GM12878 (cell line): ENCODE measurements around the gene CCDC110. TPM values are rescaled to one million over a fixed set of nuclear protein-coding genes. Genes with fewer than 3 reads are reported as not detected.
A peak's percentile ranks its signal among the peaks of the same experiment; 100 is the strongest.

Source experiments
- ATF3 ChIP-seq: IDR thresholded peaks from 2 replicates; pipeline ENCODE4 v1.6.1; 2011; ENCODE audit warnings: low read depth, mild to moderate bottlenecking, low read length, moderate library complexity, borderline replicate concordance; ENCODE audit errors: extremely low read depth
- BCLAF1 ChIP-seq: fragments of 450-650 bp; IDR thresholded peaks from 2 replicates; pipeline ENCODE4 v1.6.1; 2017; ENCODE audit warnings: antibody characterized with exemption, mild to moderate bottlenecking, moderate library complexity
- CEBPB ChIP-seq, 2 experiments: fragments of 150-350 bp in 1 of 2; IDR thresholded peaks; 2 replicates each; pipeline ENCODE4 v1.6.1; 2012 to 2014; ENCODE audit warnings: low read depth in 2 of 2, low read length in 2 of 2, borderline replicate concordance in 1 of 2, inconsistent platforms in 1 of 2
- E4F1 ChIP-seq: fragments of 450-650 bp; IDR thresholded peaks from 2 replicates; pipeline ENCODE4 v1.6.1; 2018; ENCODE audit warnings: borderline replicate concordance, mild to moderate bottlenecking; ENCODE audit not compliant: partially characterized antibody
- HCFC1 ChIP-seq: fragments of 150-350 bp; IDR thresholded peaks from 2 replicates; pipeline ENCODE4 v1.6.1; 2014; ENCODE audit warnings: low read length
- HDAC6 ChIP-seq: fragments of 200-600 bp; sonication (generic); IDR thresholded peaks from one replicate; pipeline ENCODE4 v1.8.0; 2017; ENCODE audit warnings: antibody characterized with exemption; ENCODE audit not compliant: unreplicated experiment
- IRF4 ChIP-seq: IDR thresholded peaks from 2 replicates; pipeline ENCODE4 v1.6.1; 2011; ENCODE audit warnings: low read depth, low read length
- JUNB ChIP-seq: IDR thresholded peaks from 2 replicates; pipeline ENCODE4 v1.6.1; 2016; ENCODE audit warnings: antibody characterized with exemption, mild to moderate bottlenecking
- RAD21 ChIP-seq: IDR thresholded peaks from 2 replicates; pipeline ENCODE4 v1.6.1; 2011; ENCODE audit warnings: mild to moderate bottlenecking, low read depth, low read length, moderate library complexity; ENCODE audit not compliant: insufficient read depth
- RBBP5 ChIP-seq: fragments of 200-600 bp; sonication (generic); conservative IDR thresholded peaks from 2 replicates; pipeline ENCODE4 v1.6.1; 2016
- SREBF2 ChIP-seq: IDR thresholded peaks from 2 replicates; pipeline ENCODE4 v1.6.1; 2012; ENCODE audit warnings: mild to moderate bottlenecking, low read length
- SRF ChIP-seq, 2 experiments: IDR thresholded peaks; 2 replicates each; pipeline ENCODE4 v1.6.1; 2011; ENCODE audit warnings: low read depth in 2 of 2, low read length in 2 of 2, mild to moderate bottlenecking in 1 of 2, moderate library complexity in 1 of 2
- TCF3 ChIP-seq: IDR thresholded peaks from 2 replicates; pipeline ENCODE4 v1.6.1; 2012; ENCODE audit warnings: low read depth, mild to moderate bottlenecking, low read length, borderline replicate concordance; ENCODE audit not compliant: insufficient read depth
- WRNIP1 ChIP-seq: IDR thresholded peaks from 2 replicates; pipeline ENCODE4 v1.6.1; 2011; ENCODE audit warnings: low read depth, low read length, improper control_type of control experiment, borderline replicate concordance
- YY1 ChIP-seq: IDR thresholded peaks from 2 replicates; pipeline ENCODE4 v1.6.1; 2011; ENCODE audit warnings: low read depth, mild to moderate bottlenecking, low read length
- polyA plus RNA-seq, 11 experiments: library from polyadenylated mRNA; depleted of rRNA in 4 of 11; unstranded in 6 of 11; stranded (reverse) in 5 of 11; fragments of >200 nt; fragmentation: Nextera tagmentation in 4 of 11; fragmentation: Illumina TruSeq in 1 of 11; extraction: Ambion mirVana in 4 of 11; extraction: Trizol in 1 of 11; gene quantifications; 1 replicate in 1 of 11; 2 replicates in 10 of 11; pipeline versions ENCODE4 v1.2.1 to v1.2.3, GENCODE V29; 2011 to 2016; ENCODE audit warnings: inconsistent platforms in 2 of 11, missing spikeins in 2 of 11, low read depth in 1 of 11
- total RNA-seq, 4 experiments: library from RNA; depleted of rRNA in 3 of 4; stranded (reverse); fragments of >200 nt in 3 of 4; fragmentation: Illumina TruSeq in 1 of 4; extraction: Trizol in 1 of 4; gene quantifications; 2 replicates each; pipeline versions ENCODE4 v1.2.1 to v1.2.3, GENCODE V29; 2013 to 2021
- TF ChIP-seq, protein P1 (sequence below): fragments of 450-650 bp; IDR thresholded peaks from 2 replicates; pipeline ENCODE4 v1.6.1; 2016; ENCODE audit warnings: mild to moderate bottlenecking
- TF ChIP-seq, protein P2 (sequence below): fragments of 450-650 bp; IDR thresholded peaks from 2 replicates; pipeline ENCODE4 v1.6.1; 2017; ENCODE audit warnings: mild to moderate bottlenecking
- TF ChIP-seq, protein P3 (sequence below): IDR thresholded peaks from 2 replicates; pipeline ENCODE4 v1.6.1; 2012; ENCODE audit warnings: low read depth, low read length, improper control_type of control experiment

The CCDC110 gene
- total and polyA plus RNA-seq, 10 of the 15 experiments (the other 5 are each of a cell fraction or from before 2014, with no cell fraction given): 0.85 to 3.1 (median 2.1) TPM; not detected in 1

GRCh38 chr4:185405296-185405999, 66.1 kb downstream of the CCDC110 start (continued):
- no peak for TF ChIP-seq SRF (IDR thresholded peaks at IDR 0.05; ENCODE audit: low read depth in 2 of 2, low read length in 2 of 2)
- no peak for TF ChIP-seq SREBF2
- TF ChIP-seq RBBP5: no peak
- no peak for TF ChIP-seq HCFC1
- no peak for TF ChIP-seq RAD21
- no peak for TF ChIP-seq BCLAF1
- TF ChIP-seq, protein P1, sequence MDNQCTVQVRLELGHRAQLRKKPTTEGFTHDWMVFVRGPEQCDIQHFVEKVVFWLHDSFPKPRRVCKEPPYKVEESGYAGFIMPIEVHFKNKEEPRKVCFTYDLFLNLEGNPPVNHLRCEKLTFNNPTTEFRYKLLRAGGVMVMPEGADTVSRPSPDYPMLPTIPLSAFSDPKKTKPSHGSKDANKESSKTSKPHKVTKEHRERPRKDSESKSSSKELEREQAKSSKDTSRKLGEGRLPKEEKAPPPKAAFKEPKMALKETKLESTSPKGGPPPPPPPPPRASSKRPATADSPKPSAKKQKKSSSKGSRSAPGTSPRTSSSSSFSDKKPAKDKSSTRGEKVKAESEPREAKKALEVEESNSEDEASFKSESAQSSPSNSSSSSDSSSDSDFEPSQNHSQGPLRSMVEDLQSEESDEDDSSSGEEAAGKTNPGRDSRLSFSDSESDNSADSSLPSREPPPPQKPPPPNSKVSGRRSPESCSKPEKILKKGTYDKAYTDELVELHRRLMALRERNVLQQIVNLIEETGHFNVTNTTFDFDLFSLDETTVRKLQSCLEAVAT: no peak
- peak; percentile 83 for TF ChIP-seq IRF4
- peak; percentile 96 for TF ChIP-seq JUNB
- no peak for TF ChIP-seq YY1
- TF ChIP-seq, protein P2, sequence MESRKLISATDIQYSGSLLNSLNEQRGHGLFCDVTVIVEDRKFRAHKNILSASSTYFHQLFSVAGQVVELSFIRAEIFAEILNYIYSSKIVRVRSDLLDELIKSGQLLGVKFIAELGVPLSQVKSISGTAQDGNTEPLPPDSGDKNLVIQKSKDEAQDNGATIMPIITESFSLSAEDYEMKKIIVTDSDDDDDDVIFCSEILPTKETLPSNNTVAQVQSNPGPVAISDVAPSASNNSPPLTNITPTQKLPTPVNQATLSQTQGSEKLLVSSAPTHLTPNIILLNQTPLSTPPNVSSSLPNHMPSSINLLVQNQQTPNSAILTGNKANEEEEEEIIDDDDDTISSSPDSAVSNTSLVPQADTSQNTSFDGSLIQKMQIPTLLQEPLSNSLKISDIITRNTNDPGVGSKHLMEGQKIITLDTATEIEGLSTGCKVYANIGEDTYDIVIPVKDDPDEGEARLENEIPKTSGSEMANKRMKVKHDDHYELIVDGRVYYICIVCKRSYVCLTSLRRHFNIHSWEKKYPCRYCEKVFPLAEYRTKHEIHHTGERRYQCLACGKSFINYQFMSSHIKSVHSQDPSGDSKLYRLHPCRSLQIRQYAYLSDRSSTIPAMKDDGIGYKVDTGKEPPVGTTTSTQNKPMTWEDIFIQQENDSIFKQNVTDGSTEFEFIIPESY: no peak
- TF ChIP-seq E4F1: no peak
- TF ChIP-seq HDAC6: no peak
- no peak for TF ChIP-seq ATF3
- no peak for TF ChIP-seq WRNIP1
- no peak for TF ChIP-seq TCF3
- TF ChIP-seq CEBPB (IDR thresholded peaks at IDR 0.05; ENCODE audit: borderline replicate concordance in 1 of 2, low read depth in 2 of 2, low read length in 2 of 2): no peak
- TF ChIP-seq, protein P3, sequence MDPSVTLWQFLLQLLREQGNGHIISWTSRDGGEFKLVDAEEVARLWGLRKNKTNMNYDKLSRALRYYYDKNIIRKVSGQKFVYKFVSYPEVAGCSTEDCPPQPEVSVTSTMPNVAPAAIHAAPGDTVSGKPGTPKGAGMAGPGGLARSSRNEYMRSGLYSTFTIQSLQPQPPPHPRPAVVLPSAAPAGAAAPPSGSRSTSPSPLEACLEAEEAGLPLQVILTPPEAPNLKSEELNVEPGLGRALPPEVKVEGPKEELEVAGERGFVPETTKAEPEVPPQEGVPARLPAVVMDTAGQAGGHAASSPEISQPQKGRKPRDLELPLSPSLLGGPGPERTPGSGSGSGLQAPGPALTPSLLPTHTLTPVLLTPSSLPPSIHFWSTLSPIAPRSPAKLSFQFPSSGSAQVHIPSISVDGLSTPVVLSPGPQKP: no peak
